Fibroblast of villous mesenchyme (primary cell): ENCODE measurements around the gene PUM1. TPM values are rescaled to one million over a fixed set of nuclear protein-coding genes. Genes with fewer than 3 reads are reported as not detected.

ENCODE experiments used
- DNase-seq: peaks from one replicate; pipeline ENCODE4 v3.0.0-alpha.2; 2010; ENCODE audit warnings: low read depth
- H3K4me3 ChIP-seq: 2 replicates; pipeline ENCODE4 v1.5.1; 2011; ENCODE audit warnings: low read depth, mild to moderate bottlenecking, low read length
- CTCF ChIP-seq: IDR thresholded peaks from 2 replicates; pipeline ENCODE4 v1.5.1; 2012; ENCODE audit warnings: low read depth, mild to moderate bottlenecking, low read length; ENCODE audit not compliant: insufficient read depth
- total RNA-seq: library from RNA; depleted of rRNA; stranded (reverse); fragments of >200 nt; gene quantifications from 2 replicates; pipeline ENCODE4 v1.2.3, GENCODE V29; 2012

Gene PUM1
- total RNA-seq, 1 donor, result 81.6 TPM

GRCh38 chr1:30998171-30998570, 67.3 kb downstream of the PUM1 start:
- DNase-seq, result no peak
- no peak overlapping the region for H3K4me3 ChIP-seq
- TF ChIP-seq CTCF, result no peak

- no peak for TF ChIP-seq CTCF
- no peak for DNase-seq
- no peak overlapping the region for H3K4me3 ChIP-seq
Observed at GRCh38 chr1:30997463-30998057, 68.0 kb downstream of the PUM1 start.

GRCh38 chr1:30995990-30996612, 69.4 kb downstream of the PUM1 start:
- TF ChIP-seq CTCF, result no peak
- no peak overlapping the region for H3K4me3 ChIP-seq
- no peak for DNase-seq

GRCh38 chr1:30991862-30992606, 73.5 kb downstream of the PUM1 start:
- TF ChIP-seq CTCF, result no peak
- peak; percentile 89 for DNase-seq
- H3K4me3 ChIP-seq, result no peak overlapping the region

- H3K4me3 ChIP-seq, result no peak overlapping the region
- TF ChIP-seq CTCF, result no peak
- peak; percentile 83 for DNase-seq
Observed at GRCh38 chr1:30990591-30990990, 74.9 kb downstream of the PUM1 start.

GRCh38 chr1:30988045-30988444, 77.5 kb downstream of the PUM1 start:
- no peak overlapping the region for H3K4me3 ChIP-seq
- DNase-seq, result no peak
- TF ChIP-seq CTCF, result no peak

- H3K4me3 ChIP-seq, result no peak overlapping the region
- TF ChIP-seq CTCF, result no peak
- DNase-seq, result no peak
Observed at GRCh38 chr1:30986755-30987154, 78.8 kb downstream of the PUM1 start.
